B cell (primary cell): ENCODE results near the gene ZNF81.

Source experiments
- CTCF ChIP-seq: fragments of 200-600 bp; IDR thresholded peaks from one replicate; pipeline ENCODE4 v1.8.0; 2022; ENCODE audit warnings: antibody characterized with exemption, mild to moderate bottlenecking
- EZH2 ChIP-seq: IDR thresholded peaks from 2 replicates; pipeline ENCODE4 v1.6.1; 2012; ENCODE audit warnings: borderline replicate concordance, low read depth, mild to moderate bottlenecking, moderate library complexity, low read length; ENCODE audit not compliant: insufficient read depth, poor library complexity, severe bottlenecking

GRCh38 chrX:47880927-47881326 lies 44.2 kb downstream of the ZNF81 start:
- TF ChIP-seq CTCF (no peak), EZH2 (no peak)
